ENCODE measurements around the gene APOBEC3C. TPM values are rescaled to one million over a fixed set of nuclear protein-coding genes. Genes with fewer than 3 reads are reported as not detected.

APOBEC3C gene
- total and polyA plus RNA-seq, 2 experiments from 2014 or later = 7.0 to 49.2 TPM

GRCh38 chr22:39029227-39029626 lies 15.2 kb downstream of the APOBEC3C start:
- TF ChIP-seq, protein P1, sequence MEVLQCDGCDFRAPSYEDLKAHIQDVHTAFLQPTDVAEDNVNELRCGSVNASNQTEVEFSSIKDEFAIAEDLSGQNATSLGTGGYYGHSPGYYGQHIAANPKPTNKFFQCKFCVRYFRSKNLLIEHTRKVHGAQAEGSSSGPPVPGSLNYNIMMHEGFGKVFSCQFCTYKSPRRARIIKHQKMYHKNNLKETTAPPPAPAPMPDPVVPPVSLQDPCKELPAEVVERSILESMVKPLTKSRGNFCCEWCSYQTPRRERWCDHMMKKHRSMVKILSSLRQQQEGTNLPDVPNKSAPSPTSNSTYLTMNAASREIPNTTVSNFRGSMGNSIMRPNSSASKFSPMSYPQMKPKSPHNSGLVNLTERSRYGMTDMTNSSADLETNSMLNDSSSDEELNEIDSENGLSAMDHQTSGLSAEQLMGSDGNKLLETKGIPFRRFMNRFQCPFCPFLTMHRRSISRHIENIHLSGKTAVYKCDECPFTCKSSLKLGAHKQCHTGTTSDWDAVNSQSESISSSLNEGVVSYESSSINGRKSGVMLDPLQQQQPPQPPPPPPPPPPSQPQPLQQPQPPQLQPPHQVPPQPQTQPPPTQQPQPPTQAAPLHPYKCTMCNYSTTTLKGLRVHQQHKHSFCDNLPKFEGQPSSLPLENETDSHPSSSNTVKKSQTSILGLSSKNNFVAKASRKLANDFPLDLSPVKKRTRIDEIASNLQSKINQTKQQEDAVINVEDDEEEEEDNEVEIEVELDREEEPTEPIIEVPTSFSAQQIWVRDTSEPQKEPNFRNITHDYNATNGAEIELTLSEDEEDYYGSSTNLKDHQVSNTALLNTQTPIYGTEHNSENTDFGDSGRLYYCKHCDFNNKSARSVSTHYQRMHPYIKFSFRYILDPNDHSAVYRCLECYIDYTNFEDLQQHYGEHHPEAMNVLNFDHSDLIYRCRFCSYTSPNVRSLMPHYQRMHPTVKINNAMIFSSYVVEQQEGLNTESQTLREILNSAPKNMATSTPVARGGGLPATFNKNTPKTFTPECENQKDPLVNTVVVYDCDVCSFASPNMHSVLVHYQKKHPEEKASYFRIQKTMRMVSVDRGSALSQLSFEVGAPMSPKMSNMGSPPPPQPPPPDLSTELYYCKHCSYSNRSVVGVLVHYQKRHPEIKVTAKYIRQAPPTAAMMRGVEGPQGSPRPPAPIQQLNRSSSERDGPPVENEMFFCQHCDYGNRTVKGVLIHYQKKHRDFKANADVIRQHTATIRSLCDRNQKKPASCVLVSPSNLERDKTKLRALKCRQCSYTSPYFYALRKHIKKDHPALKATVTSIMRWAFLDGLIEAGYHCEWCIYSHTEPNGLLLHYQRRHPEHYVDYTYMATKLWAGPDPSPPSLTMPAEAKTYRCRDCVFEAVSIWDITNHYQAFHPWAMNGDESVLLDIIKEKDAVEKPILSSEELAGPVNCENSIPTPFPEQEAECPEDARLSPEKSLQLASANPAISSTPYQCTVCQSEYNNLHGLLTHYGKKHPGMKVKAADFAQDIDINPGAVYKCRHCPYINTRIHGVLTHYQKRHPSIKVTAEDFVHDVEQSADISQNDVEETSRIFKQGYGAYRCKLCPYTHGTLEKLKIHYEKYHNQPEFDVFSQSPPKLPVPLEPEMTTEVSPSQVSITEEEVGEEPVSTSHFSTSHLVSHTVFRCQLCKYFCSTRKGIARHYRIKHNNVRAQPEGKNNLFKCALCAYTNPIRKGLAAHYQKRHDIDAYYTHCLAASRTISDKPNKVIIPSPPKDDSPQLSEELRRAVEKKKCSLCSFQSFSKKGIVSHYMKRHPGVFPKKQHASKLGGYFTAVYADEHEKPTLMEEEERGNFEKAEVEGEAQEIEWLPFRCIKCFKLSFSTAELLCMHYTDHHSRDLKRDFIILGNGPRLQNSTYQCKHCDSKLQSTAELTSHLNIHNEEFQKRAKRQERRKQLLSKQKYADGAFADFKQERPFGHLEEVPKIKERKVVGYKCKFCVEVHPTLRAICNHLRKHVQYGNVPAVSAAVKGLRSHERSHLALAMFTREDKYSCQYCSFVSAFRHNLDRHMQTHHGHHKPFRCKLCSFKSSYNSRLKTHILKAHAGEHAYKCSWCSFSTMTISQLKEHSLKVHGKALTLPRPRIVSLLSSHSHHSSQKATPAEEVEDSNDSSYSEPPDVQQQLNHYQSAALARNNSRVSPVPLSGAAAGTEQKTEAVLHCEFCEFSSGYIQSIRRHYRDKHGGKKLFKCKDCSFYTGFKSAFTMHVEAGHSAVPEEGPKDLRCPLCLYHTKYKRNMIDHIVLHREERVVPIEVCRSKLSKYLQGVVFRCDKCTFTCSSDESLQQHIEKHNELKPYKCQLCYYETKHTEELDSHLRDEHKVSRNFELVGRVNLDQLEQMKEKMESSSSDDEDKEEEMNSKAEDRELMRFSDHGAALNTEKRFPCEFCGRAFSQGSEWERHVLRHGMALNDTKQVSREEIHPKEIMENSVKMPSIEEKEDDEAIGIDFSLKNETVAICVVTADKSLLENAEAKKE (CRISPR knock-in tag; IDR thresholded peaks at IDR 0.05) = no peak
- TF ChIP-seq POLR2AphosphoS5 (IDR thresholded peaks at IDR 0.05; ENCODE audit: low read depth) (no peak), ZNF331 (CRISPR knock-in tag; IDR thresholded peaks at IDR 0.05; ENCODE audit: low read depth) (no peak), CREB1 (CRISPR knock-in tag; IDR thresholded peaks at IDR 0.05; ENCODE audit: low read depth) (no peak), JUNB (IDR thresholded peaks at IDR 0.05; ENCODE audit: unreplicated experiment) (no peak), ZNF114 (CRISPR knock-in tag; IDR thresholded peaks at IDR 0.05) (no peak), EZH2phosphoT487 (IDR thresholded peaks at IDR 0.05; ENCODE audit: unreplicated experiment) (no peak), EZH2 (IDR thresholded peaks at IDR 0.05; ENCODE audit: low read depth, unreplicated experiment) (no peak), NANOG (IDR thresholded peaks at IDR 0.05; ENCODE audit: borderline replicate concordance) (no peak), ETS1 (IDR thresholded peaks at IDR 0.05) (no peak), STAT1 (IDR thresholded peaks at IDR 0.05; ENCODE audit: unreplicated experiment) (no peak)
- TF ChIP-seq, protein P2, sequence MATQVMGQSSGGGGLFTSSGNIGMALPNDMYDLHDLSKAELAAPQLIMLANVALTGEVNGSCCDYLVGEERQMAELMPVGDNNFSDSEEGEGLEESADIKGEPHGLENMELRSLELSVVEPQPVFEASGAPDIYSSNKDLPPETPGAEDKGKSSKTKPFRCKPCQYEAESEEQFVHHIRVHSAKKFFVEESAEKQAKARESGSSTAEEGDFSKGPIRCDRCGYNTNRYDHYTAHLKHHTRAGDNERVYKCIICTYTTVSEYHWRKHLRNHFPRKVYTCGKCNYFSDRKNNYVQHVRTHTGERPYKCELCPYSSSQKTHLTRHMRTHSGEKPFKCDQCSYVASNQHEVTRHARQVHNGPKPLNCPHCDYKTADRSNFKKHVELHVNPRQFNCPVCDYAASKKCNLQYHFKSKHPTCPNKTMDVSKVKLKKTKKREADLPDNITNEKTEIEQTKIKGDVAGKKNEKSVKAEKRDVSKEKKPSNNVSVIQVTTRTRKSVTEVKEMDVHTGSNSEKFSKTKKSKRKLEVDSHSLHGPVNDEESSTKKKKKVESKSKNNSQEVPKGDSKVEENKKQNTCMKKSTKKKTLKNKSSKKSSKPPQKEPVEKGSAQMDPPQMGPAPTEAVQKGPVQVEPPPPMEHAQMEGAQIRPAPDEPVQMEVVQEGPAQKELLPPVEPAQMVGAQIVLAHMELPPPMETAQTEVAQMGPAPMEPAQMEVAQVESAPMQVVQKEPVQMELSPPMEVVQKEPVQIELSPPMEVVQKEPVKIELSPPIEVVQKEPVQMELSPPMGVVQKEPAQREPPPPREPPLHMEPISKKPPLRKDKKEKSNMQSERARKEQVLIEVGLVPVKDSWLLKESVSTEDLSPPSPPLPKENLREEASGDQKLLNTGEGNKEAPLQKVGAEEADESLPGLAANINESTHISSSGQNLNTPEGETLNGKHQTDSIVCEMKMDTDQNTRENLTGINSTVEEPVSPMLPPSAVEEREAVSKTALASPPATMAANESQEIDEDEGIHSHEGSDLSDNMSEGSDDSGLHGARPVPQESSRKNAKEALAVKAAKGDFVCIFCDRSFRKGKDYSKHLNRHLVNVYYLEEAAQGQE (IDR thresholded peaks at IDR 0.05; ENCODE audit: unreplicated experiment) = no peak
- TF ChIP-seq, protein P3, sequence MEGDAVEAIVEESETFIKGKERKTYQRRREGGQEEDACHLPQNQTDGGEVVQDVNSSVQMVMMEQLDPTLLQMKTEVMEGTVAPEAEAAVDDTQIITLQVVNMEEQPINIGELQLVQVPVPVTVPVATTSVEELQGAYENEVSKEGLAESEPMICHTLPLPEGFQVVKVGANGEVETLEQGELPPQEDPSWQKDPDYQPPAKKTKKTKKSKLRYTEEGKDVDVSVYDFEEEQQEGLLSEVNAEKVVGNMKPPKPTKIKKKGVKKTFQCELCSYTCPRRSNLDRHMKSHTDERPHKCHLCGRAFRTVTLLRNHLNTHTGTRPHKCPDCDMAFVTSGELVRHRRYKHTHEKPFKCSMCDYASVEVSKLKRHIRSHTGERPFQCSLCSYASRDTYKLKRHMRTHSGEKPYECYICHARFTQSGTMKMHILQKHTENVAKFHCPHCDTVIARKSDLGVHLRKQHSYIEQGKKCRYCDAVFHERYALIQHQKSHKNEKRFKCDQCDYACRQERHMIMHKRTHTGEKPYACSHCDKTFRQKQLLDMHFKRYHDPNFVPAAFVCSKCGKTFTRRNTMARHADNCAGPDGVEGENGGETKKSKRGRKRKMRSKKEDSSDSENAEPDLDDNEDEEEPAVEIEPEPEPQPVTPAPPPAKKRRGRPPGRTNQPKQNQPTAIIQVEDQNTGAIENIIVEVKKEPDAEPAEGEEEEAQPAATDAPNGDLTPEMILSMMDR (conservative IDR thresholded peaks at IDR 0.05; ENCODE audit: low read depth in 2 of 2) = no peak
- DNase-seq (ENCODE audit: low spot score) = no peak
- peaks cover 18% of the 10 kb centered on the region for H3K4me1 ChIP-seq (ENCODE audit: insufficient read depth)
- no peak overlapping the region for H3K4me2 ChIP-seq
- ATAC-seq = no peak
- no peak overlapping the region for H3K4me3 ChIP-seq
- no peaks in the 10 kb centered on the region for H3K36me3 ChIP-seq (ENCODE audit: insufficient read depth)
- Mint-ChIP-seq H3K27me3 (ENCODE audit: insufficient read depth, low read depth, poor library complexity) (peaks cover 14% of the 10 kb centered on the region), H3K36me3 (ENCODE audit: low read depth) (peaks cover 22% of the 10 kb centered on the region), H3K9me3 (no peaks in the 10 kb centered on the region; the same call in 2 of the 3 replicates), H3K4me1 (peaks cover 52% of the 10 kb centered on the region), H3K27ac (no peak overlapping the region), H3K4me3 (no peak overlapping the region)
- no peaks in the 10 kb centered on the region for H3K79me2 ChIP-seq (replicated peaks; ENCODE audit: insufficient read depth)
- H3K9me2 ChIP-seq (ENCODE audit: insufficient read depth) = no peaks in the 10 kb centered on the region
- H3K27ac ChIP-seq (ENCODE audit: low read depth) = peak overlapping the region; percentile 39; the same call in 1 of the 2 replicates
- no peaks in the 10 kb centered on the region for H3F3A ChIP-seq (replicated peaks; ENCODE audit: low read depth)
- no peak overlapping the region for H2AFZ ChIP-seq
- no peaks in the 10 kb centered on the region for H4K20me1 ChIP-seq (replicated peaks; ENCODE audit: insufficient read depth)
- no peaks in the 10 kb centered on the region for H3K27me3 ChIP-seq (ENCODE audit: insufficient read depth)

Data from GM23338 (cell line).